A172 (cell line): ENCODE data around the gene DDX5. TPM values are rescaled to one million over a fixed set of nuclear protein-coding genes. Genes with fewer than 3 reads are reported as not detected.
A peak's percentile ranks its signal among the peaks of the same experiment; 100 is the strongest.
"Not testable (repeated sequence)": the region's sequence is repeated elsewhere in the genome, so short reads cannot be mapped to it uniquely, and the experiment has no call there.

ENCODE experiments used
- DNase-seq: peaks from one replicate; pipeline ENCODE4 v3.0.0-alpha.2; 2015; ENCODE audit warnings: low spot score
- total RNA-seq: library from RNA; depleted of rRNA; stranded (reverse); fragments of >200 nt; shearing (Covaris generic); gene quantifications from 2 replicates; pipeline ENCODE4 v1.2.3, GENCODE V29; 2014

Gene DDX5
- total RNA-seq, 1 experiment from 2014 or later = 562 TPM

DNA sequence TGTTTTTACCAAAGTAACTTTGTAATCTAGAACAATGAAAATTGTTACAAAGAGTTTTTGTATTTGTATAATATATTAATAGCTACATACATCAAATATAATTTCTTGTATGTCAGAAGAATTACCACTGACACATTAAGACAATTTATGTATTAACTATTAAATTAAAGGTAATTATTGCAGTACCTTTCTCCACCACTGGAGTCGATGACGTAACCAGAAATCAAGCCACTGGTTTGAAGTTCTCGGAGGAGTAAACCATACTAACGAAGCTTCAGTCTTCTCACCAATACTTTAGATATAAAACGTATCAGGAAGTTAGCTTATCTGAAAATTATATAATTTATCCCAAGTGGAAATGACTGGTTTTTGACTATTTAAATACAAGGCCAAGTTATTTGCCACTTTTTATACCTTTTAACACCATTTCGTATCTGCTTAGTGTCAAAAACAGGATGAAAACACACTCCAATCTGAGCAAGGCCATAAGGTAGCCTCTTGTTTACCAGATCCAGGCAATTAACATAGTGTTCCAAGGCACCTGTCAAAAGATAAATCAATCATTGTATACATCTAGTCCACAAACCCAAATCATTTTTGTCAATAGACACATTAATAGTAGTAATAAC is 13.5 kb downstream of the DDX5 start:
- DNase-seq = no peak

DNA sequence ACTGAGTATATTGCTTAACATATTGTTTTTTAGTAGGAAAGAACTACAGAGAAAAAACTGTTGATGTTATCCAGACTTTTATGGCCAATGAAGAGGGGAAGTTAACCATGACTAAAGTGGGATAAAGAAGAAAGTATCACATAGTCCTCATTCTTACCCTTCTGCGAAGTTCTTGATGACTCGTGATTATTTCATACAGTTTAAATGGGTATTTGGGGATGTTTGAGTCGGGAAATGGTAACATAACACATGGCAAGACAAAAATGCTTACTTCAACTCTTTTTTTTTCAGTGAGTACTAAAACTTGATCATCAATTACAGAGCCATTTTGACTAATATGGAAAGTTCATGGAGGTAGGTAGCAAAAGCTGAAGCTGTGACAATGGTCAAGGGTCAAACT is 14.1 kb downstream of the DDX5 start:
- no peak for DNase-seq

GRCh38 chr17:64491034-64491860 is 14.8 kb downstream of the DDX5 start:
- peak; percentile 50 for DNase-seq

DNA sequence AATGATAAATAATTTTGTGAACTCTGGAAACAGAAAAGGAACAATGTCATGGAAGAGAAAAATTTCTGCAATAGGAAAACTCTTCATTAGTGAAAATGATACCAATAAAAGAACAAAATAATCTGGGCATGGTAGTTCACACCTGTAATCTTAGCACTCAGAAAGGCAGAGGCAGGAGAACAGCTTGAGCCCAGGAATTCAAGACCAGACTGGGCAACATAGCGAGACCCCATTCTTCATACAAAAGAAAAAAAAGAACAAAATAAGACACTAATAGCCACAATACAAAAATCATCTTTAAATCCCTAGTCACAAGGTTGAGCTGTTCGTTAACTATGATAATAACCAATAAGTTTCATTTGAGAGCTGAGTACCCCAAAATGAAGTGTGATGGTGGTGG is 17.8 kb downstream of the DDX5 start:
- no peak for DNase-seq

GRCh38 chr17:64484380-64484779 is 21.7 kb downstream of the DDX5 start:
- DNase-seq = no peak

DNA sequence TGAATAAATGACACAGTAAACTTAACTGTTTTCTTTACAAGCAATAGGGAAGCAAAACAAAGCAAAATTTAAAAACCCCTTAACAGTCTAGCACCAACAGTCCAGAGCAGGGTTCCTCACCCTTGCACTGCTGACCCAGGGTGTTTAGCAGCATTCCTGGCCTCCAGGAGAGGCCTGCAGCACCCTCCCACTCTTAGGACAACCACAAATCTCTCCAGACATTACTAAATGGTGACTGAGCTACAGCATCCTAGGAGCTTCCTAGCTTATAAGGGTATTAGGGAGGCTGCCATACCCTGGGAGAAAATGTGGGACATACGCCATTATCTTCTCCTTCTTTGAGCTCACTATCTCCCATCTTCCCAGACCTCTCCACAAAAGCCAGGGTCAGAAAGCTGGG is 25.1 kb downstream of the DDX5 start:
- no peak for DNase-seq

GRCh38 chr17:64477849-64478248 is 28.2 kb downstream of the DDX5 start:
- DNase-seq = no peak

DNA sequence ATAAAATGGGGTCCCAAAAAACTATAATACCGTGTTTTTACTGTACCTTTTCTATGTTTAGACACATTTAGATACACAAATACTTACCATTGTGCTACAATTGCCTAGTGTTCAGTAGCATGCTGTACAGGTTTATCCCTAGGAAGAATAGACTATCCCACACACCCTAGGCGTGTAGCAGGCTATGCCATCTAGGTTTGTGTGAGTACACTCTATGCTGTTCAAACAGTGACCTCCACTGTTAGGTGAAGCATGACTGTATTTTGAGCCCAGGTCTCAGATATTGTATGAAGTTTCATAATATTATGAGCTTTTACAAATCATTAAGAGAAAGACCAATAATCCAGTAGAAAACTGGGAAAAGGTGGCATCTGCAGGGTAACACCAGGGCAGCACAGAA is 33.5 kb downstream of the DDX5 start:
- no peak for DNase-seq

DNA sequence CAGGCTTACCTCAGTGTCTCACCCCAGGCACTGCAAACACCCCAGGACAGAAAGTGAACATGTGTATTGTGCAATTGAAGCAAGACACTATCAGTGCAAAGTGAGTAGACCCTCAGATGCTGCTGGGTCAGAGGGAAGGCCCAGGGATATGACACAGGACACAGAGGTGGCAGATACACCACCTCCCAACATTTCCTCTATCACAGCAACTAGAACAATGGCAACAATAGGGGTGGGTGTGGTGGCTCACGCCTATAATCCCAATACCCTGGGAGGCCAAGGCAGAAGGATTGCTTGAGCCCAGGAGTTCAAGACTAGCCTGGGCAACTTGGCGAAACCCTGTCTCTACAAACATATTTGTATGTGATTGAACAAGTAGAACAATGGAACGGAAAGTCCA is 34.6 kb downstream of the DDX5 start:
- DNase-seq = no peak

- no peak for DNase-seq
Observed at GRCh38 chr17:64470625-64471024, 35.5 kb downstream of the DDX5 start.

- DNase-seq = not testable (repeated sequence)
Observed at GRCh38 chr17:64466834-64467233, 39.3 kb downstream of the DDX5 start.

GRCh38 chr17:64466019-64466735 is 39.9 kb downstream of the DDX5 start:
- DNase-seq = no peak

- DNase-seq = no peak
Observed at GRCh38 chr17:64461788-64462187, 44.3 kb downstream of the DDX5 start.

- DNase-seq = no peak
Observed at GRCh38 chr17:64460955-64461354, 45.1 kb downstream of the DDX5 start.

- DNase-seq = not testable (repeated sequence)
Observed at GRCh38 chr17:64459818-64460217, 46.3 kb downstream of the DDX5 start.

DNA sequence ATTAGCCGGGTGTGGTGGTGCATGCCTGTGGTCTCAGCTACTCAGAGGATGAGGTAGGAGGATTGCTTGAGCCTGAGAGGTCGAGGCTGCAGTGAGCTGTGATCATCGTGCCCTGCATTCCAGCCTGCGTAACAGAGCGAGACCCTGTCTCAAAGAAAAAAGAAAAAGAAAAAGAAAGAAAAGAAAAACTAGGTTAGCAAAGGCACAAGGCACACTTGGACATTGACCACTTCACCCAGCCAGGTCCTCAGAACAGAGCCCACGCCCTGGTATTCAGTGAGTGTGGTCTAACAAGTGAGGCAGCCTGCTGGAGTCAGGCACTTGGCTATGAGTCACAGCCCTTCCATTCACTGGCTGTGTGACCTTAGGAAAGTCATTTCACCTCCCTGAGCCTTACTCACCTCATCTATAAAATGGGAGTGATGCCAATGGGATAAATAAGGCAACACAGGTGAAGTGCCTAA is 46.8 kb downstream of the DDX5 start:
- DNase-seq = peak; percentile 54

DNA sequence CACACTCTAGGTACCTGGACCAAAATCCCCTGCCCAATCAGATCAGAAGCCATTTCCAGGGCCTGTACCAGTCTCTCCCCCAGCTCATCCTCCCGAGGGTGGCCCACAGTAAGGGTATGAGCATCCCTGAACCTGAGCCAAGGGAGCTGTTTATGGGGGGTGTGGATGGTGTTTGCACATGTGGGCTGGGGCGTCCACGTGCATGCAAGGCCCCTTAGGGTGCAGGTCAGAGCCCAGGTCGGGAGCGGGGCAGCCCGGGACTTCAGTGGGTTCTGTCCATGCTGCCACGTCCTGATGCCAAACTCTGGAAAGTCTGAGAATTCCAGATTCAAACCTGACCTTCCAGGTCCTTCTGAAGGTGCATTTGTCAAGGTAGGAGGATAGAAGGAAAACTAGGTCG is 47.3 kb downstream of the DDX5 start:
- no peak for DNase-seq

GRCh38 chr17:64457156-64457555 is 48.9 kb downstream of the DDX5 start:
- DNase-seq = no peak

DNA sequence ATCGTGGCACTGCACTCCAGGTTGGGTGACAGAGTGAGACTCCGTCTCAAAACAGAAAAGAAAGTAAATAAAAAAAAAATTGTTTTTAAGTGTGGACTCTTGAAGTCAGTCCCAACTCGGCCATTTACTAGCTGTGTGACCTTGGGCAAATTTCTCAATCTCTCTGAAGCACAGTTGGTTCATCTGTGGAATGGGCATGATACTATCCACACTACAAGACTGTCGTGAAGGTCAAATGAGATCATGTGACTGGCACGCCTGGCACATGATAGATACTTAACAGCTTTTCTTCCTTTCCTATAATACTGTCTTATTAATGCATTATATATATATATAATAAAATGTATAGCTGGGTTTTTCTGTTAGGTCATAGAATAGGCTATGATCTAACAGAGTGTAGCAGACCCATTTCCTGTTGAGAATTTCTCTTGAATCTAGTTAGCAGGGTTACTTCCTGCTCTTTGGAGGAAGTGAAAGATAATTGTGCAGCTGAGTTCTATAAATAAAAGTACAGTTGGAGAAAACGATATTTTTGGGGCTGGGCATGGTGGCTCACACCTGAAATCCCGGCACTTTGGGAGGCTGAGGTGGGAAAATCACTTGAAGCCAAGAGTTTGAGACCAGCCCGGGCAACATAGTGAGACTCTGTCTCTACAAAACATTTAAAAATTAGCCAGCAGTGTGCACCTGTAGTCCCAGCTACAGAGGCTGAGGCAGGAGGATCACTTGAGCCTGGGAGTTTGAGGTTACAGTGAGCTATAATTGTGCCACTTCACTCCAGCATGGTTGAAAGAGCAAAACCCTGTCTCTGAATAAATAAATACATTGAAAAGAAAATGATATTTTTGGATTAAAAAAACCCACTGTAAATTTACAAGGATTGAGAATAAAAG is 49.9 kb downstream of the DDX5 start:
- peak; percentile 26 for DNase-seq

DNA sequence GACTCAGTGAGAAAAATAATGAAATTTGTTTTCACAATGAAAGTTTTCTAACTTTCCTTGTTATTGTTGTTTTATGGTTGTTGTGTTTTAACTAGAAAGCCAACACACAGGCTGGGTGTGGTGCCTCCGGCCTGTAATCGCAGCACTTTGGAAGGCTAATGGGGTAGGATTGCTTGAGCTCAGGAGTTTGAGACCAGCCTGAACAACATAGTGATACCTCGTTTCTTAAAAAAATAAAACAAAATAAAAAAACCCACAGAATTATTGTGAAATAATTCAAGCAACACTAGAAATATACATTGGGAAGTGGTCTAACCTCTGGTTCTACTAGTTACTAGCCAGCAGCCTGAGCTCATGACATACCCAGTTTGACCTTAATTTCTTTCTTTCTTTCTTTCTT is 56.5 kb downstream of the DDX5 start:
- DNase-seq = no peak

DNA sequence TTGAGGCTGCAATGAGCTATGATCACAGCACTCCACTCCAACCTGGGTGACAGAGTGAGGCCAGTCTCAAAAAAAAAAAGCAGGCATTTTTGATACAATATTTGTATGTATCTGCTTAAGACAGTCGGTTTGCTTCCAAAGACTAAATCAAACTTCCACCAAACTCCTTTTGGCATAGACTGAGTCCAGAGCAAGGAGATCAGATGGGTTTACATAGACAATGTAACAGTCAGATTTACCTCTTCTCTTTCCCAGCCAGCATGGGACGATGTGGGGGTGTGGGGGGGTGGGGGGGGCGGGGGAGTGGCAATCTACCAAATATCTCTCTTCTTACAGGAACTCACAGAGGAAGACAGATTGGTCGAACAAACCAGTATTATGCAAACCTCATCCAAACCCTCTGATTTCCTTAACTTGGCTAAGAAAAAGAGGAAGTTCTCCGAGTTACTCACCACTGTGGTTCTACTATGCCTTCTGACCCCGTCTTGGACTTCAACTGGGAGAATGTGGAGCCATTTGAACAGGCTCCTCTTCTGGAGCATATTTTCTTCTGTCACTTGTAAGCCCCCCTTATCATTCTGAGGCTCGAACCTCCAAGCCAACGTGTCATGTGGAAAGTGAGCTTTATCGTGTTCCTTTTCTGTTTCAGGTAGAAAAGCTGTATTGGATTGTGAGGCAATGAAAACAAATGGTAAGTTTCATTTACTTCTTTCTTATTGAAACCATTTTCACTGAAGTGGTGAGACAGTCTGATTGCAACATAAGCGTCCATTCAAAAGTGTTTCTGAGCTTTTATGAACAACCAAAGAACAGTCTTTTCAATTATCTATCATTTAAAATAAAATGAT is 57.2 kb downstream of the DDX5 start, which contains the start of gene MILR1:
Gene MILR1 (plus strand): TSS at position 451 of the 848 bp plus-strand sequence. CDS start 54 bp downstream, at position 505.
- DNase-seq = peak; percentile 74
